HG02870 (cell line): Measurements from ENCODE around the gene ELAC2.

Experiments
- ATAC-seq: cut with Tn5 transposase; IDR thresholded peaks from one replicate; pipeline ENCODE4 v1.9.1; 2021; ENCODE audit warnings: mild to moderate bottlenecking, moderate library complexity; ENCODE audit not compliant: unreplicated experiment

Gene ELAC2

DNA sequence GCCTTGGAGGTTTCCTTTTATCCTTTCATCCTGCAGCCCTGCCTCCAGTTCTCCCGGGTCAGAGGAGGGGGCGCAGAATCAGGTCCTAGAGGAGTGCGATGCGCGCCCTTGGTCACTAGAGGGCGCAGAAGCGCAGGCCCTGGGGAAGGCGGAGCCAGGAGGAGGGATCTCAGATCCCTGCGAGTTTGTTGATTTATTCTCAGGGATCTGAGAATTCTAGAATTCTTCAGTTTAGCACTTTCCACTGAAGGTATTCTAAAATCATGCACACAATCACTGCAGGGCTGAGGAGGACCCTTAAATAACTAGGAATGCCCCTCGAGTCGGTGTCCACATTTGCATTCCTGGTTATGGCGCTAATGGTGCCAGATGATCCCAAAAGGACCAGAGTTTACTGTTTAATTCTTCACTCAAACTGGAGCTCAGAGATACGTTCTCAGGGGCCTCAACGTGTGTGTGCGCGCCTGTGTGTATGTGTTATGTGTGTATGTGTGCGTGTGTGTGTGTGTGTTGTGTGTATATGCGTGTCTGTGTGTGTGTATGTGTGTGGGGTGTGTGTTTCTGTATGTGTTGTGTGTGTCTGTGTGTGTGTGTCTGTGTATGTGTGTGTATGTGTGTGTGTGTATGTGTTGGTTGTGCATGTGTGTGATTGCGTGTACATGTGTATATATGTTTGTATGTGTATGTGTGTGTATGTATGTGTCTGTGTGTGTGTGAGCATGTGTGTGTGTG, 6.9 kb upstream of the ELAC2 start:
- peak; percentile 80 for ATAC-seq

DNA sequence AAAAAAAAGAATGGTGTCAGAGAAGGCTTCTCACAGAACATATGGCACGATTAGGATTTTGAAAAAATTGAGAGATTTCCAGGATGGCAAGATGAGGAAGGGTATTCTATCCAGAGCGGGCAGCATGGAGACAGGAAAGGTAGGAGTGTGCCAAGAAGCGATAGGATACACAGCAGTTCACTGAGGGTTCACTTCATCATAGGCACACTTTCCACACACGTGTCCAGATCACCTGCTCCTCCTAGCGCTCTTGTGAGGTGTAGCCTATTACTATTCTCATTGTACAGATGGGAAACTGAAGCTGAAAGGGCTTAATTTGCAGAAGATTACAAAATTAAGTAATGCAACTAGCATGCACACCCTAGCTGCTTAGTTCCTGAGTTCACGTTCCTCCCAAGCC, 6.2 kb upstream of the ELAC2 start:
- no peak for ATAC-seq

DNA sequence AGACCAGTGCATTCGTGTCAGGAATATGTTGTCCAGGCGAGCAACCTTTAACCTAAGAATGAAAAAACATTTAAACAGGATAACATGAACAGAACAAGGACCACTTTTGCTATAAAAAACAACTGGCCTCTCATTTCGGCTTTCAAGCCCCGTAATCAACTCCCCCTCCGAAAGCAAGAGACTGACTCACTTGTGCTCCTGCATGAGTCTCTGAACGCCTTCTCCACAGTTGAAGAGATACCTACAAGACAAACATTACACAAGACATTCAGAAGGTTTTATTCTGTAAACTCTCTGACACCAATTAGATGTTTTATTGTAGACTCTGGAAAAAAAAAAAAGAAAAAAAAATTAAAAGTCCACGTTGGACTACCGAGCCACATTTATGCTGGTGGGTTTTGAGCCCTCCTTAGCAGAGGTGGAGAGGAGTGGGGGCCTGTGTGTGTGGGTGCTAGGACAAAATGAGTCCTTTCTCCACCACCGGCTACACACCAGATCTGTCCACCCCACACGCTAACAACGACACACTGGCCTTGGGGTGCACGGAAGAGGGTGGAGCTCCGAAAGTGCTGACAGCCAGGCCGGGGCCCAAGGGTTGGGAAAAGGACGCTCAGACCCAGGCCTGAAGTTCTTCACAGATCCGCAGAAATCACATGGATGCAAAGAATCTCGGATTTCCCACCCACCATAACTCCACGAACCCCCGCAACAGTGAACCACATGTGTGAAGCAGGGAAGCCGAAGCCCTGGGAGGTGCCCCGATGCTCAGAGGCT, 759 bp downstream of the ELAC2 start:
- ATAC-seq: peak; percentile 4

DNA sequence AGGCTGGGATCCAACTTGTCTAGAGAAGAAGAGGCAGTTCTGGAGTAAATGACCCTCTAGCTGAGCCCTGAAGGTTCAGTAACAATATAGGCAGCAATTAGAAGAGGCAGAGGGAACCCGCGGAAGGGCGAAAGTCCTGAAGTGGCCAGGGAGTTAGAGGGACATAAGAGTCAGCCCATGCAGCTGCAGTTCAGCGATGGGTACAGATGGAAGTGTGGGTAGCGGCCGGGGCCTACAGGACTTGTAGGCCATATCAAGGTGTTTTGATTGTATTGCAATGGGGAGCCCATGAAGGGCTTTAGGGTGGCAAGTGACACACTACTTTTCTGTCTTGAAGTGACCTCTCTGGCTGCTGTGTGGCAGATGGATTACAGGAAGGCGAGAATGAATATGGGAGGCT, 3.0 kb downstream of the ELAC2 start:
- ATAC-seq: no peak

GRCh38 chr17:13010959-13011358, 6.9 kb downstream of the ELAC2 start:
- no peak for ATAC-seq

DNA sequence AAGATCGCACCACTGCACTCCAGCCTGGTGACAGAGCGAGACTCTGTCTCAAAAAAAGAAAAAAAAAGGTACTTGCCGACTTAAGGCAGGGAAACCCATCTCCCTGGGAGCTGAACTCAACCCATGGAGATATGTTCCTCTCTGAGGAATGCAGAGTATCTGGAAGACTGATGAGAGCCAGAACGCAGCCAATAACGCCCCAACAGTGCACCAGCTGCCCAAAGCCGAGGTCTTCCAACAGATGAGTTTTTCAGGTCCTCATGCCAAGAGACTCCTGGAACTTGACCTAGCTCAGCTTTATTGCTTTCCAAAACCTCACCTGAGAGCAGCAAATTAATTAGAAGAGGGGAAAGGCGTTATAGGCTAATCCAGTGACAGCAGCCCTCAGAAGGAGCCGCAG, 9.4 kb downstream of the ELAC2 start:
- ATAC-seq: no peak

DNA sequence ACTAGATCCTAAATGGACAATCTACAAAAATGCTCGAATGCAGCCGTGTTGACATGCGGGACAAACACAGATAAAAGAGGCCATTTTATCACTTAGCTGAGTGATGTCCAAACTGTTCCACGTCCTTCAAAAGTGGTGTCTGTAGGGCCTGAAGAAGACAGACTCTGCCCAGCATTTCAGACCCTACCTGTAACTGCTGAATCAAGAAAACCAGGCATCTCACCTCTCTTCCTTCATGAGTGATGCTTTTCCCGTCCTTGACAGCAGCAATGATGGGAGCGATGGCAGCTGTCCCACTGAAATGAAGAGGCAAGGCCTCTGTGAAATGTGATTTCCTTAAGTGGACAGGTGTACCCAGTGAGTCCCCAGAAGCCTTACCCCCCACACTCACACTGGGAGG, 12.3 kb downstream of the ELAC2 start:
- no peak for ATAC-seq

GRCh38 chr17:13004336-13004735, 13.5 kb downstream of the ELAC2 start:
- ATAC-seq: no peak

GRCh38 chr17:13003927-13004326, 13.9 kb downstream of the ELAC2 start:
- ATAC-seq: no peak

DNA sequence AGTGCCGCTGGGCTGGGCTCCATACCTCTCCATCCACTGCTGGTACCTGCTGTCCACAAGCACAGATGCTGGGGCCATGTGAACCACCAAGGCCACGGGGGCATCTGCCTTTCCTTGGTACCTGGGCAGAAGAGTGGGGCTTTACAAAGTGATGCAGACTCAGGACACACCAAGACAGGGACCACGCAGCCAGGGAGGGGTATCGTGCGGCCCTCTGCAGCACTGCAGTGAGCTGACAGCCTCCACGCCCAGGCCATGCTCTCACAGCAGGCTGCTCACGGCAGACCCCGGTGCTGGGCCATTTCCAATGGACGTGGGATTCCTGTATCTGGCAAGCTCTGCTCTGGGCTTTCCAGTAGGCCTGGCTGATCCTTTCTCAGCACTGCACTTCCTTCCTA, 14.4 kb downstream of the ELAC2 start:
- ATAC-seq: no peak

GRCh38 chr17:13002761-13003453, 14.9 kb downstream of the ELAC2 start:
- ATAC-seq: no peak

- no peak for ATAC-seq
Measured at GRCh38 chr17:13001991-13002615, 15.7 kb downstream of the ELAC2 start.

- no peak for ATAC-seq
Measured at GRCh38 chr17:13000561-13000960, 17.3 kb downstream of the ELAC2 start.

GRCh38 chr17:12998874-12999273, 19.0 kb downstream of the ELAC2 start:
- no peak for ATAC-seq

- no peak for ATAC-seq
Measured at GRCh38 chr17:12998461-12998860, 19.4 kb downstream of the ELAC2 start.

GRCh38 chr17:12996941-12997340, 20.9 kb downstream of the ELAC2 start:
- no peak for ATAC-seq

GRCh38 chr17:12996357-12996756, 21.5 kb downstream of the ELAC2 start:
- ATAC-seq: no peak

- ATAC-seq: no peak
Measured at GRCh38 chr17:12995896-12996295, 21.9 kb downstream of the ELAC2 start.

DNA sequence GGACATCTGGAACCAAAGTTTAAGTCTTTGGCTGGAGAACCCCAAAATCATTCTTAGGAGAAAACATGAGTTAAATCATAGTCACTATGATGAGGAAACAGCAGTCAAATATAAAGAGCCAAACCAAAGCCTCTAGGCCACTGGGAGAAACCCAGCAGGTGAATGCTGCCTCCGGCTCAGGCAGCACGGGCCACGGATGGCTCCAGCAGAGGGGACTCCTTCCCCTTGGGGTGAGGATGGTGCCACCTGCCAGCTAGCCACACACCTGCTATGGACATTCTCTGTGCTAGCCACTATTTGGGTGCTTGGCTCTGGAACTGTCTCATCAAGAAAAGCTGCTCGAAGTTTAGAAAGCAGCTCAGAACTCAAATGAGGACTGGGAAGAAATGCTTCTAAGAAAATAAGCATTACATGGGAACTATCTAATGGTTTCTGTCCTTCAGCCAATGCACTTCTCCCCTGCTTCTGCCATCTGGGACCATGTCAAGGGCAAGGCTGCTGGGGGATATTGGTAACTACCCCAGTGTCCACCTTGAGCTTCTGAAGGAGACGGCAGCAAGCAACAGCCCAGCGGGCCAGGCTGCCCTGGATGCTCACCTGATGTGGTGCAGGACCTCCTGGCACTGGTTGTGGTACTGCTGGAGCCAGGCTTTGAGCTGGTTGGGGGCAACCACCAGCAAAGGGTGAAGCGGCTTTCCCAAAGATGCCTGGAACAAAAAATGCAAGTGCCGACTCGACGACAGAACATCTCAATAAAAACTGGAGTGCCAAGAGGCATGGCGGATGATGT, 22.5 kb downstream of the ELAC2 start:
- ATAC-seq: no peak

- no peak for ATAC-seq
Measured at GRCh38 chr17:12994341-12995074, 23.3 kb downstream of the ELAC2 start.
